ENCODE measurements around the gene COPS9.

- no peak for TF ChIP-seq POLR2A (IDR thresholded peaks at IDR 0.05)
- no peak for TF ChIP-seq CTCF (IDR thresholded peaks at IDR 0.05)
These were observed 26.4 kb upstream of the COPS9 start for GRCh38 chr2:240162531-240162930.
